Heart left ventricle (tissue), 16 donors: ENCODE measurements around the gene PRCC. TPM values are rescaled to one million over a fixed set of nuclear protein-coding genes. Genes with fewer than 3 reads are reported as not detected.
A peak's percentile ranks its signal among the peaks of the same experiment; 100 is the strongest.

Source experiments
- ATAC-seq, 4 donors: fragments of 200-7000 bp; cut with Tn5 transposase; one replicate each; pipeline ENCODE4 v1.9.1; 2020 to 2022; ENCODE audit warnings: moderate library complexity in 4 of 4, mild to moderate bottlenecking in 3 of 4, moderate number of reproducible peaks in 1 of 4
- DNase-seq, 5 donors: peaks; one replicate each; pipeline ENCODE4 v3.0.0-alpha.2; 2020
- H3K27ac ChIP-seq, 12 donors: fragments of 200-600 bp; sonication (generic) in 4 of 12; one replicate each; pipeline versions ENCODE4 v1.5.0 to v1.8.0; 2016 to 2022; ENCODE audit warnings: mild to moderate bottlenecking in 2 of 12
- H3K27me3 ChIP-seq, 9 donors: fragments of 200-600 bp; sonication (generic) in 2 of 9; one replicate each; pipeline versions ENCODE4 v1.5.1 to v1.8.0; 2016 to 2022; ENCODE audit warnings: mild to moderate bottlenecking in 3 of 9
- H3K36me3 ChIP-seq, 9 donors: fragments of 200-600 bp; sonication (generic) in 2 of 9; one replicate each; pipeline versions ENCODE4 v1.5.0 to v1.8.0; 2018 to 2022; ENCODE audit warnings: mild to moderate bottlenecking in 2 of 9
- H3K4me1 ChIP-seq, 12 donors: fragments of 200-600 bp; sonication (generic) in 4 of 12; one replicate each; pipeline versions ENCODE4 v1.5.0 to v1.8.0; 2016 to 2022; ENCODE audit warnings: mild to moderate bottlenecking in 3 of 12
- H3K4me3 ChIP-seq, 12 donors: fragments of 200-600 bp; sonication (generic) in 4 of 12; one replicate each; pipeline versions ENCODE4 v1.5.0 to v1.8.0; 2017 to 2022; ENCODE audit warnings: mild to moderate bottlenecking in 9 of 12, moderate library complexity in 4 of 12
- H3K9me3 ChIP-seq, 12 donors: fragments of 200-600 bp; sonication (generic) in 4 of 12; one replicate each; pipeline versions ENCODE4 v1.5.0 to v1.8.0; 2016 to 2022; ENCODE audit warnings: mild to moderate bottlenecking in 1 of 12
- CTCF ChIP-seq, 12 donors: fragments of 200-600 bp; sonication (generic) in 4 of 12; IDR thresholded peaks; one replicate each; pipeline versions ENCODE4 v1.5.0 to v1.8.0; 2018 to 2022; ENCODE audit warnings: antibody characterized with exemption in 12 of 12, mild to moderate bottlenecking in 5 of 12
- POLR2A ChIP-seq, 2 donors: fragments of 450-650 bp; IDR thresholded peaks; one replicate each; pipeline ENCODE4 v1.6.1; 2017; ENCODE audit warnings: antibody characterized with exemption in 2 of 2, mild to moderate bottlenecking in 2 of 2, moderate library complexity in 2 of 2
- WGBS, 4 donors: extraction: QIAGEN DNeasy Blood & Tissue Kit in 2 of 4; methylation state at CpG; one replicate each; pipeline versions ENCODE4 v1.1.5 to v1.1.7; 2013 to 2018; 5-methylcytosine and 5-hydroxymethylcytosine counted together
- intact Hi-C, 10 donors: fragments of 100-400 bp; cut with DNase I; formaldehyde crosslinking; loops; one replicate each; pipeline versions ENCODE4 v1.11.1 to v1.14.2; 2022
- polyA plus RNA-seq, 2 donors: library from polyadenylated mRNA; stranded (reverse); fragments of 200-250 nt; gene quantifications; one replicate each; pipeline ENCODE4 v1.2.3, GENCODE V29; 2013
- total RNA-seq, 9 donors: library from RNA; depleted of rRNA in 2 of 9; stranded (reverse); fragments of >200 nt in 2 of 9; fragmentation: NEBNext Ultra II Directional in 3 of 9; extraction: Animal tissue kit (Norgen Biotek cat#: 25700) in 3 of 9; gene quantifications; one replicate each; pipeline versions ENCODE4 v1.1.0 to v1.2.4, GENCODE V29; 2016 to 2023
- donor health status: ischemic (EF 13 %, LVEDD 7.1; RV severe dilation, severe dysfunction).
- donor health status: healthy with polysubstance abuse.
- donor health status: DM: no; HTN: yes; CAD: no.
- donor health status: DM: no; HTN: no; CAD: no.
- donor health status: ischemic (EF 25% LVEDD 6.9; RV normal size, moderate dysfunction).
- donor health status: ischemic (EF 25% LVEDD 5.7; RV mildly dilated, moderate dysfunction).
- donor health status: healthy.
- donor health status: DM: yes; HTN: yes; CAD: no.
- donor health status: ischemic (EF 35%, LVEDD 5.7; RV mildly dilated, moderate dysfunction).
- donor health status: nonischemic (EF 11% LVEDD 7.7; RV severe dilation, severe dysfunction).
- donor health status: DM: yes; HTN: yes; CAD: no.
- donor health status: PGD.
- donor health status: ischemic (EF 29% LVEDD 5.4; RV normal size, mild dysfunction).
- donor health status: nonischemic (EF 23%, LVEDD 6.1; RV moderate dilation, normal function).

PRCC gene
- total and polyA plus RNA-seq, 11 donors: 34.6 to 55.5 (median 39.0) TPM

DNA sequence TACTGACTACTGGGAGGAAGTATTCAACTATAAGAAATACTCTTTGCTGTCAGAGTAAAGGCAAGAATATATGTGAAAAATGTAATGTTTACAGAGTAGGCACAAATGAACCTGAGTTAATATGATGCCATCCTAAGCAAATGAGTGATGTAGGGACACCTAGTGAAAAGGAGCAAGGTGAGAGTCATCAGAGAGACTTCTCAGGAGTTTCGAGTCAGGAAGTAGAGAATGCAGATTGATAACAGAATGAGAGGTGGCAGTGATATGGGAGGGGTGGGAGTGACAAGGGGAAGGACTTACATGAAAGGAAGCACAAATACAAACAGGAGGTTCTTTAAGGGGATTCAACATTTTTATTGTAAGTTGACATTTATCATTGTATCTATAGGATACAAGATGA, 10.2 kb downstream of the PRCC start:
- TF ChIP-seq POLR2A (IDR thresholded peaks at IDR 0.05) (no peak), CTCF (IDR thresholded peaks at IDR 0.05) (no peak)
- H3K36me3 ChIP-seq: peaks cover 0 to 26% (median 12%) of the 10 kb centered on the region in 9 donors
- no peaks in the 10 kb centered on the region for H3K27me3 ChIP-seq
- no peak for DNase-seq
- ATAC-seq: no peak
- no peak overlapping the region for H3K27ac ChIP-seq
- no peaks in the 10 kb centered on the region for H3K9me3 ChIP-seq
- no peak overlapping the region for H3K4me3 ChIP-seq
- intact Hi-C loops: no loop called here
- peaks cover 0 to 58% (median 42%) of the 10 kb centered on the region in 12 donors for H3K4me1 ChIP-seq
- whole genome bisulfite sequencing, 4 donors: 16 to 23% (median 22%) methylated on average over 1 of the region's 1 CpG

DNA sequence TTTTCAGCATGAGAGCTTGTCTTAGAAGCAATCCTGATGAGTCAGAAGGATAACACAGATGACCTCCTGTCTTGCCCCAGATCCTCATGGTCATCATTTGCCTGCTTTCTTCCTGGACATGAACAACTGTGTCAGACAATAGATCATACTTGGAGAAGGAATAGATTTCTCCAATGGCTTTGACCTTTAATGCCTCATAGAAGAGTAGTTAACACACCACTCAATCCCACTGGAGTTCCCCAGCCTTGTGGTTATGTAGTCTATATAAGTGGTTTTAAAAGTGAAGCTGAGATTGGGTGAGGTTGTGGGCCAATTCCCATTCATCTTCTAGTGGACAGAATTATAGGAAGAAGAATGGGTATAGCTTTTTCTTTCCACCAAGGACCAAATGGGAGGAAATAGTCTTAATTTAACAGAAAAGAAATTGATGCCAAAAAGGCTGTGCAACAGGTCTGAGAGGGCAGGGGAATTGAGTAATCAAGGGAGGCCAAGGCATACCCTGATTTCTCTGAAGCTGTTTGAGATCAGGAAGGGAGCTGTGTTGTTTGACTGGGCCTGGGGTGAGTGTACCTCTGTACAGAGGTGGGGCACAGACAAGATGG, 14.4 kb downstream of the PRCC start:
- no peak overlapping the region for H3K27ac ChIP-seq
- intact Hi-C loops: no loop called here
- H3K36me3 ChIP-seq: peaks cover 0 to 58% (median 46%) of the 10 kb centered on the region in 9 donors

DNA sequence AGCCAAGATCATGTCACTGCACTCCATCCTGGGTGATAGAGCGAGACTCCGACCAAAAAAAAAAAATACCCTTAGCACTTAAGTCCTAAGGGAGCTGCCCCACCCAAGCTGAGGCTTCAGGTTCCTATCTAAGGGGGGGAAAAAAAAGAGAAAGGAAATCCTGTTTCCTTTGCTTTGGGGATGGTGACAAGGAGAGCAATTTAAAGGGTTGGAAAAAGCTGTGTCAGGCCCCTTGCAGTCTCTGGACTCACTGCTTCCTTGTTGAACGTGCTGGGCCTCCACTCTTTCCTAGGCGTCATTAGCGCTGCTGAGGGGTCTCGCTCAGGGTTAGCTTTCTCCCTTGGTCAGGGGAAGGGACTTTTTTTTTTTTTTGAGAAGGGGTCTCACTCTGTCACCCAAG, 18.1 kb downstream of the PRCC start:
- TF ChIP-seq CTCF (IDR thresholded peaks at IDR 0.05) (no peak), POLR2A (IDR thresholded peaks at IDR 0.05) (no peak)
- Histone ChIP-seq H3K27me3 (no peaks in the 10 kb centered on the region), H3K27ac (no peak overlapping the region), H3K4me3 (no peak overlapping the region), H3K36me3 (peaks cover 0 to 87% (median 83%) of the 10 kb centered on the region in 9 donors), H3K4me1 (peaks cover 0 to 18% (median 6%) of the 10 kb centered on the region in 12 donors), H3K9me3 (no peaks in the 10 kb centered on the region)
- intact Hi-C loops: no loop called here
- 66 to 73% (median 69%) methylated on average over 6 of the region's 6 CpGs for WGBS, 4 donors
- DNase-seq (no peak), ATAC-seq (peak in 2 of 4 donors; percentile 33 to 56)

More for the DNA sequence above, 14.4 kb downstream of the PRCC start:
- ATAC-seq (peak in 1 of 4 donors; percentile 50), DNase-seq (no peak)
- TF ChIP-seq CTCF (IDR thresholded peaks at IDR 0.05) (no peak), POLR2A (IDR thresholded peaks at IDR 0.05) (no peak)
- no peaks in the 10 kb centered on the region for H3K27me3 ChIP-seq
- no peaks in the 10 kb centered on the region for H3K9me3 ChIP-seq
- no peak overlapping the region for H3K4me3 ChIP-seq
- H3K4me1 ChIP-seq: peaks cover 0 to 35% (median 21%) of the 10 kb centered on the region in 12 donors

DNA sequence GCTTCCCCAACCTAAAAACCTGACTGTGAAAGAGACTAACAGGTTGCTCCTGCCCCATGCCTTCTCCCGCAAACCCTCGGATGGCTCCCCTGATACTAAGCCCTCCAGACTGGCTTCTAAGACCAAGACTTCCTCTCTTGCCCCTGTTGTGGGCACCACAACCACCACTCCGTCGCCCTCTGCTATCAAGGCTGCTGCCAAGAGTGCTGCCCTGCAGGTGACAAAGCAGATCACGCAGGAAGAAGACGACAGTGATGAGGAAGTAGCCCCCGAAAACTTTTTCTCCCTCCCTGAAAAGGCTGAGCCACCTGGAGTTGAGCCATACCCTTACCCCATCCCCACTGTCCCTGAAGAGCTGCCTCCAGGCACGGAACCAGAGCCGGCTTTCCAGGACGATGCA, 19.3 kb downstream of the PRCC start:
- intact Hi-C loops: no loop called here
- Histone ChIP-seq H3K27ac (no peak overlapping the region), H3K9me3 (no peaks in the 10 kb centered on the region), H3K4me1 (peaks cover 0 to 10% (median 5%) of the 10 kb centered on the region in 12 donors), H3K27me3 (no peaks in the 10 kb centered on the region), H3K4me3 (no peak overlapping the region), H3K36me3 (peaks cover 0 to 93% (median 87%) of the 10 kb centered on the region in 9 donors)
- DNase-seq: no peak
- 83 to 96% (median 89%) methylated on average over 10 of the region's 10 CpGs for WGBS, 4 donors
- ATAC-seq: peak in 1 of 4 donors; percentile 26
- TF ChIP-seq CTCF (IDR thresholded peaks at IDR 0.05): no peak
- TF ChIP-seq POLR2A (IDR thresholded peaks at IDR 0.05): no peak
